ENCODE measurements around the gene ANXA7. TPM values are rescaled to one million over a fixed set of nuclear protein-coding genes. Genes with fewer than 3 reads are reported as not detected.

Gene ANXA7
- polyA plus RNA-seq, 2 of the 4 experiments (the other 2 are of a cell fraction) = 96.2 to 150 TPM

DNA sequence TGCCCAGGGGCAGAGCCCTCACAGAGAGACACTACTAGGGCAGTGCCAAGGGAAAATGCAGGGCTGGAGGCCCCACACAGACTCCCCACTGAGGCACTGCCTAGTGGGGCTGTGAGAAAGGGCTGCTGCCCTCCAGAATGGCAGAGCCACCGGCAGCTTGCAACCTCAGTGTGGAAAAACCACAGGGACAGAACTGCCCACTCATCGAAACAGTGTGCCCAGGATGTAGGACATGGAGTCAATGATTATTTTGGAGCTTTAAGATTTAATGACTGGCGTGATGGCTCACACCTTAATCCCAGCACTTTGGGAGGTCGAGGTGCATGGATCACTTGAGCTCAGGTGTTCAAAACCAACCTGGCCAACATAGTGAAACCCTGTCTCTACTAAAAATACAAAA, 47.0 kb upstream of the ANXA7 start:
- H3K4me2 ChIP-seq = no peak overlapping the region
- TF ChIP-seq ZSCAN20 (CRISPR knock-in tag; IDR thresholded peaks at IDR 0.05) = no peak
- peak; percentile 64 for TF ChIP-seq MAFK (IDR thresholded peaks at IDR 0.05; ENCODE audit: partially characterized antibody)
- no peak overlapping the region for H3K4me3 ChIP-seq
- no peak for FAIRE-seq
- no peaks in the 10 kb centered on the region for H3K9me3 ChIP-seq
- 88% methylated on average over 4 of the region's 4 CpGs for WGBS (ENCODE audit: missing lambda C conversion rate)
- no peaks in the 10 kb centered on the region for H3K4me1 ChIP-seq
- ATAC-seq = no peak
- H3K27ac ChIP-seq = no peak overlapping the region
- POLR2A ChIA-PET = no interaction called here
- no peak for DNase-seq (ENCODE audit: low read depth in 1 of 2, low spot score in 1 of 2)
- CTCF ChIA-PET = no interaction called here

- WGBS (ENCODE audit: missing lambda C conversion rate) = 85% methylated on average over 6 of the region's 6 CpGs
- no peak overlapping the region for H3K4me2 ChIP-seq
- no peaks in the 10 kb centered on the region for H3K9me3 ChIP-seq
- ATAC-seq = no peak
- DNase-seq (ENCODE audit: low read depth in 1 of 2, low spot score in 1 of 2) = no peak
- POLR2A ChIA-PET = no interaction called here
- no peak for FAIRE-seq
- H3K27ac ChIP-seq = no peak overlapping the region
- no peak for TF ChIP-seq FOXS1 (CRISPR knock-in tag; IDR thresholded peaks at IDR 0.05)
- TF ChIP-seq JUN (IDR thresholded peaks at IDR 0.05) = no peak
- TF ChIP-seq HDAC2 (IDR thresholded peaks at IDR 0.05) = no peak
- no peak for TF ChIP-seq POLR2AphosphoS2 (conservative IDR thresholded peaks at IDR 0.05; ENCODE audit: low read length)
- TF ChIP-seq FOSL2 (IDR thresholded peaks at IDR 0.05) = no peak
- TF ChIP-seq FOSL2 (CRISPR knock-in tag; IDR thresholded peaks at IDR 0.05) = no peak
- no peak for TF ChIP-seq RFX5 (IDR thresholded peaks at IDR 0.05)
- no peak for TF ChIP-seq TP53 (CRISPR knock-in tag; IDR thresholded peaks at IDR 0.05)
- TF ChIP-seq CHD4 (IDR thresholded peaks at IDR 0.05; ENCODE audit: borderline replicate concordance) = no peak
- TF ChIP-seq TFCP2L1 (CRISPR knock-in tag; IDR thresholded peaks at IDR 0.05) = no peak
- no peak for TF ChIP-seq HMGXB4 (CRISPR knock-in tag; IDR thresholded peaks at IDR 0.05; ENCODE audit: borderline replicate concordance)
- TF ChIP-seq FOSB (CRISPR knock-in tag; IDR thresholded peaks at IDR 0.05) = no peak
- no peak for TF ChIP-seq ELK1 (IDR thresholded peaks at IDR 0.05; ENCODE audit: low read depth, low read length)
- no peak for TF ChIP-seq CBX8 (IDR thresholded peaks at IDR 0.05)
- no peak for TF ChIP-seq ZC3H11A (IDR thresholded peaks at IDR 0.05)
- TF ChIP-seq ZSCAN20 (CRISPR knock-in tag; IDR thresholded peaks at IDR 0.05) = no peak
- H3K4me3 ChIP-seq = no peak overlapping the region
- CTCF ChIA-PET = interaction anchor here (2.6 kb wide), 1 partner anchor 196 kb away, joined by 5 read pairs; no protein-coding TSS in a partner anchor
- no peaks in the 10 kb centered on the region for H3K4me1 ChIP-seq
Measured at GRCh38 chr10:73459683-73460314, 45.9 kb upstream of the ANXA7 start.

DNA sequence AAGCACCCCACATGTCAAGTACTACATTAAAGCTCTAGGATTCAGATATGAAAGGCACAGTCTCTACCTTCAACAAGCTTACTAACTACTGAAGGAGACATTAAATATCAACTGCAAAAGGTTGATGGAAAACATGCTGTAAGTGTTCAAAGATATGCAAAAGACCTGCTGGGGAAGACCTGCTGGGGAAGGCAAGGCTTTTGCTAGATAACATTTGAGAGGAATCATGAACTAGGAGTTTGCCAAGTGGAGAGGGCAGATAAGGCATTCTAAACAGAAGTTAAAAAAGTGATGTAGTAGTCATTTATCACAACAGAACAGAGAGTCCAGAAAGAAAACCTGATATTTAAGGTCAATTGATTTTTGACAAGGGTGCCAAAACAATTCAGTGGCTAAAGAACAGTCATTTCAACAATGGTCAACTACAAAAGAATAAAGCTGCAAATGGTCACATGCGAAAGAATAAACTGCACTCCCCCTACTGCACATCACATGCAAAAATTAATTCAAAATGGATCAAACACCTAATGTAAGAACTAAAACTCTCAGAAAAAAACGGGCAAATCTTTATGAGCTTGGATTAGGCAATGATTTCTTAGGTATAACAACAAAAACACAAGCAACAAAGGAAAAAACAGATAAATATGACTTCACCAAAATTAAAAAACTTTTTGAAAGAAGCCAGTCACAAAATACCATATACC, 42.5 kb upstream of the ANXA7 start:
- no peak for ATAC-seq
- POLR2A ChIA-PET = interaction anchor here (0.6 kb wide), 1 partner anchor 43 kb away, joined by 3 read pairs; no protein-coding TSS in a partner anchor
- WGBS (ENCODE audit: missing lambda C conversion rate) = 93% methylated on average over 2 of the region's 2 CpGs
- Histone ChIP-seq H3K9me3 (no peaks in the 10 kb centered on the region), H3K4me2 (no peak overlapping the region), H3K4me1 (no peaks in the 10 kb centered on the region), H3K27ac (no peak overlapping the region), H3K4me3 (no peak overlapping the region)
- FAIRE-seq = no peak
- CTCF ChIA-PET = no interaction called here
- TF ChIP-seq EHF (CRISPR knock-in tag; IDR thresholded peaks at IDR 0.05) (no peak), POLR2AphosphoS2 (conservative IDR thresholded peaks at IDR 0.05; ENCODE audit: low read length) (no peak), ELK1 (IDR thresholded peaks at IDR 0.05; ENCODE audit: low read depth, low read length) (no peak), CBX2 (IDR thresholded peaks at IDR 0.05; ENCODE audit: borderline replicate concordance, low read depth) (no peak), E2F6 (IDR thresholded peaks at IDR 0.05; ENCODE audit: borderline replicate concordance, low read depth) (no peak), FOSB (CRISPR knock-in tag; IDR thresholded peaks at IDR 0.05) (no peak), RNF2 (IDR thresholded peaks at IDR 0.05; ENCODE audit: borderline replicate concordance, low read depth) (no peak), KDM5A (IDR thresholded peaks at IDR 0.05) (no peak), HDAC2 (IDR thresholded peaks at IDR 0.05) (no peak), FOXS1 (CRISPR knock-in tag; IDR thresholded peaks at IDR 0.05) (no peak), HOXA7 (CRISPR knock-in tag; IDR thresholded peaks at IDR 0.05) (no peak), HOXB5 (CRISPR knock-in tag; IDR thresholded peaks at IDR 0.05) (no peak), MYC (IDR thresholded peaks at IDR 0.05; ENCODE audit: borderline replicate concordance, low read length) (no peak)
- DNase-seq (ENCODE audit: low read depth in 1 of 2, low spot score in 1 of 2) = no peak

Measured in A549 (cell line).